Forelimb muscle (tissue), 1 donor: ENCODE measurements around the gene IRX5. TPM values are rescaled to one million over a fixed set of nuclear protein-coding genes. Genes with fewer than 3 reads are reported as not detected.

Experiments used
- DNase-seq: peaks from one replicate; pipeline ENCODE4 v3.0.0-alpha.2; 2013; ENCODE audit warnings: low read depth
- polyA plus RNA-seq: library from polyadenylated mRNA; unstranded; fragments of 120-200 nt; gene quantifications from one replicate; pipeline ENCODE4 v1.2.1, GENCODE V29; 2013; ENCODE audit not compliant: insufficient read length

IRX5 gene
- polyA plus RNA-seq, 1 donor, result 1.6 TPM

GRCh38 chr16:54930869-54931119 is 129 bp downstream of the IRX5 start:
- DNase-seq, result no peak

GRCh38 chr16:54931120-54932014 is 702 bp downstream of the IRX5 start:
- DNase-seq, result no peak

- DNase-seq, result no peak
Observed at GRCh38 chr16:54932021-54932660, 1.5 kb downstream of the IRX5 start.

GRCh38 chr16:54932737-54933254 is 2.1 kb downstream of the IRX5 start:
- DNase-seq, result no peak

GRCh38 chr16:54933281-54934011 is 2.8 kb downstream of the IRX5 start:
- no peak for DNase-seq

- no peak for DNase-seq
Observed at GRCh38 chr16:54934481-54935265, 4.0 kb downstream of the IRX5 start.

- no peak for DNase-seq
Observed at GRCh38 chr16:54935266-54935968, 4.8 kb downstream of the IRX5 start.

GRCh38 chr16:54936201-54936978 is 5.7 kb downstream of the IRX5 start:
- no peak for DNase-seq

- DNase-seq, result no peak
Observed at GRCh38 chr16:54936979-54937670, 6.5 kb downstream of the IRX5 start.

GRCh38 chr16:54937671-54938211 is 7.1 kb downstream of the IRX5 start:
- no peak for DNase-seq

- DNase-seq, result no peak
Observed at GRCh38 chr16:54938212-54939028, 7.8 kb downstream of the IRX5 start.

- DNase-seq, result no peak
Observed at GRCh38 chr16:54939029-54939346, 8.3 kb downstream of the IRX5 start.

GRCh38 chr16:54939510-54940278 is 9.0 kb downstream of the IRX5 start:
- no peak for DNase-seq

GRCh38 chr16:54940279-54940604 is 9.6 kb downstream of the IRX5 start:
- DNase-seq, result no peak

GRCh38 chr16:54942353-54942943 is 11.8 kb downstream of the IRX5 start:
- DNase-seq, result no peak

- DNase-seq, result no peak
Observed at GRCh38 chr16:54944002-54944401, 13.3 kb downstream of the IRX5 start.

GRCh38 chr16:54945063-54945462 is 14.4 kb downstream of the IRX5 start:
- DNase-seq, result no peak

- no peak for DNase-seq
Observed at GRCh38 chr16:54946909-54947308, 16.2 kb downstream of the IRX5 start.
